GM18499 (cell line): ENCODE data around the gene SLC35F6.
"Not testable (repeated sequence)": the region's sequence is repeated elsewhere in the genome, so short reads cannot be mapped to it uniquely, and the experiment has no call there.

Experiments used
- ATAC-seq: cut with Tn5 transposase; IDR thresholded peaks from one replicate; pipeline ENCODE4 v1.9.1; 2021; ENCODE audit warnings: moderate number of reproducible peaks; ENCODE audit not compliant: insufficient read depth, unreplicated experiment

Gene SLC35F6

DNA sequence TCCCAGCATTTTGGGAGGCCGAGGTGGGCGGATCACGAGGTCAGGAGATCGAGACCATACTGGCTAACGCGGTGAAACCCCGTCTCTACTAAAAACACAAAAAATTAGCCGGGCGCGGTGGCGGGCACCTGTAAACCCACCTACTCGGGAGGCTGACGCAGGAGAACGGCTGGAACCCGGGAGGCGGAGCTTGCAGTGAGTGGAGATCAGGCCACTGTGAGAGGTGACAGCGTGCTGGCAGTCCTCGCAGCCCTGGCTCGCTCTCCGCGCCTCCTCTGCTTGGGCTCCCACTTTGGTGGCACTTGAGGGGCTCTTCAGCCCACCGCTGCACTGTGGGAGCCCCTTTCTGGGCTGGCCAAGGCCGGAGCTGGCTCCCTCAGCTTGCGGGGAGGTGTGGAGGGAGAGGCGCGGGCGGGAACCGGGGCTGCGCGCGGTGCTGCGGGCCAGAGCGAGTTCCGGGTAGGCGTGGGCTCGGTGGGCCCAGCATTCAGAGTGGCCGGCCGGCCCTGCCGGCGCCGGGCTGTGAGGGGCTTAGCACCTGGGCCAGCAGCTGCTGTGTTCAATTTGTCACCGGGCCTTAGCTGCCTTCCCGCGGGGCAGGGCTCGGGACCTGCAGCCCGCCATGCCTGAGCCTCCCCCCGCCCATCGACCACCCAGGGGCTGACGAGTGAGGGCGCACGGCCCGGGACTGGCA is 50.1 kb downstream of the SLC35F6 start:
- ATAC-seq = not testable (repeated sequence)

DNA sequence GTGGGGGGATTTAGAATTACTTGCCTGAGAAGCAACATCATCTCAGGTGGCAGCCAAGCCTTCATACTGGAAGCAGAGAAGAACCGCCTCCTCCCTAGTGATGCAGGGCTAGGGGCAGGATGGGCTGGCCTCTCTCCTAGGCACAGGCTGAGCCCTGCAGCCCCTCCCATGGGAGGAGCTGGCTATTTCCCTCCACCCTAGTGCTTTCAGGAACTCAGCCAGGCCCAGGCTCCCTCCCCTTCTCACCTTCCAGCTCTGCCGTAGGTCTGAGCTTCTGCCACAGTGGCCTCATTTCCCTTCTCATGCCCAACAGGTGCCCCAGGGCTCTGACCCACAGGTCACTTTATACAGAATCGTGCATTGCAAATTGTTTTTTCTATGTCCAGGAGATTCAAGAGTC is 52.8 kb downstream of the SLC35F6 start:
- ATAC-seq = no peak

DNA sequence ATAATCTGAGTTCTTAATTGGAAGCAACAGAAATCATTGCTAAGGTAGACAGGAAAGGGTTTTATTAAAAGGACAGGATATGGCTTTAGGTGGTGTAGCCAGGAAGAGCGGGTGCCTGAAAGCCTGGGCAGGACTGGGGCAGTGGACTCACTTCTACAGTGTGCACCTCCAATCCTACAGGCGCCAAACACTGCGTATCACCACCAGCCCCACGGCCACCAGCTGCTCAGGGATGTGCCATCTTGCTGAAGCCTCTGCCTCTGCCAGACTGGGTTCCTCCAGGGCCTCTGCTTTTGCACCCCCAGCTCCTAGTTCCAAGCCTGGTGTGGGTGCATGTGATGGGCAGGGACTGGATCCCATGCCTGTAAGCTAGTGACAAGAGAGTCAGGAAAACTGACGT is 54.2 kb downstream of the SLC35F6 start:
- no peak for ATAC-seq

DNA sequence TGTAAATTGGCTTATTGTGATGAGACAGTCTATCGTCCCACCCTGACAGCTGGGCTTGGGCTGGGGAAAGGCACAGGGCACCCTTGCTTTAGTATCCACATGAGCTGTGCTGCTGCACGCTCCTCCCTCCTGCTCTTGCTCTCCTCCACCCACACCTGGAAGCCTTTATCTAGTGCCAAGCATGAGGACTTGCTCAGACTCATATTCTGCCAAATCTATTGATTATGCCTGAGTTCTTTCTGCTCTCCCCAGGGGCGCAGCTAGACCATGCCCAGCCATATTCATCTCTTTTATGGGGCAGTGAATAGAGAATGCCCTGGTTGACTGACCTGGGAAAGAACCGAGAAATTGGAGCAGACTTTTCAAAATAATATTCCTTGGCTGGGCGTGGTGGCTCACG is 54.9 kb downstream of the SLC35F6 start:
- ATAC-seq = no peak

DNA sequence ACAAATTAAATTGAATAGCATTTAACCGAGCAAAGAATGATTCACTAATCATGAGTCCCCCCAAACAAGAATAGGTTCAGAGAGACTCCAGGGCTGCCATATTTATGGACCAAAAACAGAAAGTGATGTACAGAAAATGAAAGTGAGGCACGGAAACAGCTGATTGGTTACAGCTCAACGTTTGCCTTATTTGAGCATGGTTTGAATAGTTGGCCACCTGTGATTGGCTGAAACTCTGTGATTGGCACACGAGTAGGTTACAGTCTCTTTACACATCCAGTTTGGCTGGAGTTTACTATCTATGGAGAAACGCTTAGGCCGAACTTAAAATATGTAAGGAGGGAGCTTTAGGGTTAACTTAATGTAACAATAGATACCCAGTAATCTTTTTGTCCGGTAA is 56.8 kb downstream of the SLC35F6 start:
- no peak for ATAC-seq

DNA sequence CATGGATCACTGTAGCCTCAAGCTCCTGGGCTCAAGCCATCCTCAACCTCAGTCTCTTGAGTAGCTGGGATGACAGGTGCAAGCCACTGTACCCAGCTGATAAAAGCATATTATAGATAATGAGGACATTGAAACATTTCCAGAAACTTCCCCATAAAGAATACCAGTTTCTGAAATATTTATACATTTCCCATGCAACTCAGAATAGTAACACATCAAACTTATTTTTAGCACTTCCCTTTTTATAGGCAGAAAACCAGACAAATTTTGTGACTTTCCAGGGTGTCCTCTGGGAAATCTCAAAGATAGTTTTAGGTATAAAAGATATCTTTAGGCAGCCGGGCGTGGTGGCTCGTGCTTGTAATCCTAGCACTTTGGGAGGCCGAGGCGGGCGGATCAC is 58.8 kb downstream of the SLC35F6 start:
- no peak for ATAC-seq
